H9 (cell line): ENCODE results near the gene PCCA. TPM values are rescaled to one million over a fixed set of nuclear protein-coding genes. Genes with fewer than 3 reads are reported as not detected.
A peak's percentile ranks its signal among the peaks of the same experiment; 100 is the strongest.

Source experiments
- DNase-seq: peaks from one replicate; pipeline ENCODE4 v3.0.0-alpha.2; 2017
- H2AFZ ChIP-seq: one replicate; pipeline ENCODE4 v1.6.1; 2013; ENCODE audit warnings: mild to moderate bottlenecking, low read length, control low read depth, moderate library complexity
- H2AK5ac ChIP-seq: 2 replicates; pipeline ENCODE4 v1.6.1; 2013; ENCODE audit warnings: low read length, control low read depth, mixed read lengths; ENCODE audit not compliant: insufficient read length
- H2BK120ac ChIP-seq: one replicate; pipeline ENCODE4 v1.6.1; 2013; ENCODE audit warnings: low read depth, mild to moderate bottlenecking, low read length, control low read depth, inconsistent platforms; ENCODE audit not compliant: poor library complexity, severe bottlenecking
- H2BK12ac ChIP-seq: 2 replicates; pipeline ENCODE4 v1.6.1; 2013; ENCODE audit warnings: low read length, control low read depth, mixed read lengths, low read depth; ENCODE audit not compliant: insufficient read length
- H2BK15ac ChIP-seq: 2 replicates; pipeline ENCODE4 v1.6.1; 2013; ENCODE audit warnings: low read depth, low read length, control low read depth
- H2BK20ac ChIP-seq: one replicate; pipeline ENCODE4 v1.6.1; 2013; ENCODE audit warnings: low read depth, mild to moderate bottlenecking, low read length, control low read depth, inconsistent platforms; ENCODE audit not compliant: poor library complexity, severe bottlenecking
- H2BK5ac ChIP-seq: 2 replicates; pipeline ENCODE4 v1.6.1; 2013; ENCODE audit warnings: low read length, control low read depth, mixed read lengths; ENCODE audit not compliant: insufficient read length
- H3K14ac ChIP-seq: 2 replicates; pipeline ENCODE4 v1.6.1; 2013; ENCODE audit warnings: low read length, control low read depth; ENCODE audit not compliant: insufficient read depth
- H3K18ac ChIP-seq: 2 replicates; pipeline ENCODE4 v1.6.1; 2013; ENCODE audit warnings: low read depth, mild to moderate bottlenecking, mixed read lengths, low read length, control low read depth; ENCODE audit not compliant: insufficient read length
- H3K23ac ChIP-seq: 2 replicates; pipeline ENCODE4 v1.6.1; 2013; ENCODE audit warnings: low read length, control low read depth, mixed read lengths, low read depth; ENCODE audit not compliant: insufficient read length
- H3K23me2 ChIP-seq: 2 replicates; pipeline ENCODE4 v1.6.1; 2013; ENCODE audit warnings: low read depth, mild to moderate bottlenecking, mixed read lengths, low read length, control low read depth; ENCODE audit not compliant: insufficient read length, poor library complexity, severe bottlenecking
- H3K27ac ChIP-seq: 2 replicates; pipeline ENCODE4 v1.5.1; 2013; ENCODE audit warnings: low read length, control low read depth, mixed read lengths, low read depth; ENCODE audit not compliant: insufficient read length
- H3K27me3 ChIP-seq: 2 replicates; pipeline ENCODE4 v1.6.1; 2013; ENCODE audit warnings: low read length, control low read depth, inconsistent platforms; ENCODE audit not compliant: insufficient read depth
- H3K4ac ChIP-seq: 2 replicates; pipeline ENCODE4 v1.6.1; 2013; ENCODE audit warnings: low read depth, mild to moderate bottlenecking, control low read depth, inconsistent platforms, low read length, moderate library complexity
- H3K4me1 ChIP-seq: 2 replicates; pipeline ENCODE4 v1.6.1; 2013; ENCODE audit warnings: low read length, control low read depth, inconsistent platforms; ENCODE audit not compliant: insufficient read depth
- H3K4me2 ChIP-seq: 2 replicates; pipeline ENCODE4 v1.6.1; 2013; ENCODE audit warnings: low read length, control low read depth, mixed read lengths; ENCODE audit not compliant: insufficient read length, insufficient read depth
- H3K56ac ChIP-seq: 2 replicates; pipeline ENCODE4 v1.6.1; 2013; ENCODE audit warnings: low read depth, mild to moderate bottlenecking, mixed read lengths, low read length, control low read depth; ENCODE audit not compliant: insufficient read length
- H3K79me1 ChIP-seq: 2 replicates; pipeline ENCODE4 v1.6.1; 2013; ENCODE audit warnings: low read depth, mild to moderate bottlenecking, moderate library complexity, low read length, control low read depth, inconsistent platforms; ENCODE audit not compliant: insufficient read depth, poor library complexity, severe bottlenecking
- H3K79me2 ChIP-seq: 2 replicates; pipeline ENCODE4 v1.6.1; 2013; ENCODE audit warnings: low read length, control low read depth, inconsistent platforms; ENCODE audit not compliant: insufficient read depth
- H3K9ac ChIP-seq: 2 replicates; pipeline ENCODE4 v1.6.1; 2013; ENCODE audit warnings: low read length, control low read depth, mixed read lengths; ENCODE audit not compliant: insufficient read length; ENCODE audit errors: extremely low read depth
- H3K9me3 ChIP-seq: one replicate; pipeline ENCODE4 v1.6.1; 2013; ENCODE audit warnings: low read depth, low read length, inconsistent platforms; ENCODE audit not compliant: control insufficient read depth
- H3T11ph ChIP-seq: one replicate; pipeline ENCODE4 v1.6.1; 2013; ENCODE audit warnings: mild to moderate bottlenecking, low read length, control low read depth, inconsistent platforms
- H4K20me1 ChIP-seq: one replicate; pipeline ENCODE4 v1.6.1; 2013; ENCODE audit not compliant: control insufficient read depth, insufficient read length, insufficient read depth
- H4K5ac ChIP-seq: 2 replicates; pipeline ENCODE4 v1.6.1; 2013; ENCODE audit warnings: low read depth, mild to moderate bottlenecking, mixed read lengths, low read length, control low read depth; ENCODE audit not compliant: insufficient read length
- H4K8ac ChIP-seq: replicated peaks from 2 replicates; pipeline ENCODE4 v1.6.1; 2013; ENCODE audit warnings: low read length, control low read depth, mixed read lengths, low read depth; ENCODE audit not compliant: insufficient read length
- H4K91ac ChIP-seq: 2 replicates; pipeline ENCODE4 v1.6.1; 2013; ENCODE audit warnings: low read depth, mild to moderate bottlenecking, moderate library complexity, mixed read lengths, low read length, control low read depth; ENCODE audit not compliant: insufficient read length
- H3K27ac Mint-ChIP-seq, 3 experiments: 2 replicates in 2 of 3; 3 replicates in 1 of 3; pipeline ENCODE4 v1.8.0; 2020 to 2021; ENCODE audit warnings: mixed read lengths in 3 of 3, mild to moderate bottlenecking in 1 of 3, moderate library complexity in 1 of 3
- H3K27me3 Mint-ChIP-seq: 2 replicates; pipeline ENCODE4 v1.8.0; 2021; ENCODE audit warnings: low read depth, mild to moderate bottlenecking, moderate library complexity, mixed read lengths
- H3K36me3 Mint-ChIP-seq, 3 experiments: 2 replicates in 2 of 3; 3 replicates in 1 of 3; pipeline ENCODE4 v1.8.0; 2020 to 2021; ENCODE audit warnings: low read depth in 3 of 3, mixed read lengths in 3 of 3; ENCODE audit not compliant: insufficient read depth in 1 of 3
- H3K4me1 Mint-ChIP-seq, 2 experiments: 2 replicates each; pipeline ENCODE4 v1.8.0; 2020; ENCODE audit warnings: mixed read lengths in 2 of 2
- H3K4me3 Mint-ChIP-seq, 2 experiments: 2 replicates in 1 of 2; 3 replicates in 1 of 2; pipeline ENCODE4 v1.8.0; 2020 to 2021; ENCODE audit warnings: mild to moderate bottlenecking in 2 of 2, mixed read lengths in 2 of 2, moderate library complexity in 1 of 2
- H3K9me3 Mint-ChIP-seq, 2 experiments: 2 replicates in 1 of 2; 3 replicates in 1 of 2; pipeline ENCODE4 v1.8.0; 2020; ENCODE audit warnings: mild to moderate bottlenecking in 2 of 2, mixed read lengths in 2 of 2, moderate library complexity in 1 of 2
- CTCF ChIP-seq: fragments of 200-600 bp; sonication (generic); conservative IDR thresholded peaks from 3 replicates; pipeline ENCODE4 v1.8.0; 2021; ENCODE audit warnings: antibody characterized with exemption, mild to moderate bottlenecking
- WGBS: extraction: QIAGEN DNeasy Blood & Tissue Kit; methylation state at CpG from one replicate; pipeline ENCODE4 v1.1.7; 2013; ENCODE audit warnings: missing lambda C conversion rate, low lambda C conversion rate, mixed read lengths; ENCODE audit not compliant: insufficient read length; ENCODE audit errors: extremely low coverage; 5-methylcytosine and 5-hydroxymethylcytosine counted together
- total RNA-seq: library from RNA; stranded (reverse); gene quantifications from 2 replicates; pipeline ENCODE4 v1.2.1, GENCODE V29; 2021

The PCCA gene
- total RNA-seq, 1 experiment from 2014 or later, result 56.5 TPM

GRCh38 chr13:100269837-100270236, 180.9 kb downstream of the PCCA start:
- H2AK5ac ChIP-seq, result no peak overlapping the region
- H3K9ac ChIP-seq, result no peak overlapping the region
- no peaks in the 10 kb centered on the region for H3K27me3 ChIP-seq
- H2BK5ac ChIP-seq, result no peak overlapping the region
- Mint-ChIP-seq H3K27ac (peak overlapping the region in 2 of 3 experiments; percentile 29 to 64; a peak in 3 of 7 replicates), H3K9me3 (no peaks in the 10 kb centered on the region), H3K4me3 (no peak overlapping the region), H3K36me3 (peaks cover 5 to 21% (median 19%) of the 10 kb centered on the region in 3 experiments; a peak in 6 of 7 replicates), H3K27me3 (no peaks in the 10 kb centered on the region), H3K4me1 (peaks cover 4% of the 10 kb centered on the region in 2 experiments)
- H4K20me1 ChIP-seq, result no peaks in the 10 kb centered on the region
- no peak overlapping the region for H2BK15ac ChIP-seq
- no CpG with 5 or more reads among the region's 2 CpGs for WGBS
- DNase-seq, result no peak
- H3K4me1 ChIP-seq, result no peaks in the 10 kb centered on the region
- no peaks in the 10 kb centered on the region for H3K79me1 ChIP-seq
- H2BK12ac ChIP-seq, result no peak overlapping the region
- no peak overlapping the region for H2BK20ac ChIP-seq
- H3K23ac ChIP-seq, result no peak overlapping the region
- TF ChIP-seq CTCF, result no peak
- H3K9me3 ChIP-seq, result no peaks in the 10 kb centered on the region
- H3K4me2 ChIP-seq, result no peak overlapping the region
- no peak overlapping the region for H3T11ph ChIP-seq
- H2BK120ac ChIP-seq, result no peak overlapping the region
- no peak overlapping the region for H4K5ac ChIP-seq
- no peak overlapping the region for H3K4ac ChIP-seq
- H3K18ac ChIP-seq, result no peak overlapping the region
- no peak overlapping the region for H3K27ac ChIP-seq
- H4K8ac ChIP-seq, result no peak overlapping the region
- no peak overlapping the region for H4K91ac ChIP-seq
- H2AFZ ChIP-seq, result no peak overlapping the region
- no peaks in the 10 kb centered on the region for H3K79me2 ChIP-seq
- H3K56ac ChIP-seq, result no peak overlapping the region
- no peak overlapping the region for H3K14ac ChIP-seq
- no peaks in the 10 kb centered on the region for H3K23me2 ChIP-seq
